ENCODE measurements around the gene SLC25A38.
"Not testable (repeated sequence)": the region's sequence is repeated elsewhere in the genome, so short reads cannot be mapped to it uniquely, and the experiment has no call there.

- not testable (repeated sequence) for TF ChIP-seq RARB (CRISPR knock-in tag; IDR thresholded peaks at IDR 0.05); ZFP30 (CRISPR knock-in tag; IDR thresholded peaks at IDR 0.05); GLIS3 (CRISPR knock-in tag; IDR thresholded peaks at IDR 0.05); ZNF8 (CRISPR knock-in tag; IDR thresholded peaks at IDR 0.05); ZFP3 (CRISPR knock-in tag; IDR thresholded peaks at IDR 0.05); CSRNP3 (CRISPR knock-in tag; IDR thresholded peaks at IDR 0.05); ARNTL (CRISPR knock-in tag; IDR thresholded peaks at IDR 0.05; ENCODE audit: borderline replicate concordance, low read depth); TCF4 (CRISPR knock-in tag; IDR thresholded peaks at IDR 0.05; ENCODE audit: borderline replicate concordance); PATZ1 (CRISPR knock-in tag; IDR thresholded peaks at IDR 0.05; ENCODE audit: borderline replicate concordance); CSDC2 (CRISPR knock-in tag; IDR thresholded peaks at IDR 0.05); OSR1 (CRISPR knock-in tag; IDR thresholded peaks at IDR 0.05); SNAI2 (CRISPR knock-in tag; IDR thresholded peaks at IDR 0.05)
Observed at GRCh38 chr3:39353168-39353927, 29.8 kb upstream of the SLC25A38 start.

Measured in SK-N-SH treated with all-trans-retinoic acid at 6 μM for 48 hours (cell line).